Left kidney (tissue), 2 donors: ENCODE results near the gene TMEM119. TPM values are rescaled to one million over a fixed set of nuclear protein-coding genes. Genes with fewer than 3 reads are reported as not detected.
"Not testable (repeated sequence)": the region's sequence is repeated elsewhere in the genome, so short reads cannot be mapped to it uniquely, and the experiment has no call there.

Experiments
- DNase-seq: peaks from one replicate; pipeline ENCODE4 v3.0.0-alpha.2; 2013
- polyA plus RNA-seq: library from polyadenylated mRNA; unstranded; fragments of 120-200 nt; gene quantifications from one replicate; pipeline ENCODE4 v1.2.1, GENCODE V29; 2013; ENCODE audit not compliant: insufficient read length

Gene TMEM119
- polyA plus RNA-seq, 1 donor: 15.0 TPM

DNA sequence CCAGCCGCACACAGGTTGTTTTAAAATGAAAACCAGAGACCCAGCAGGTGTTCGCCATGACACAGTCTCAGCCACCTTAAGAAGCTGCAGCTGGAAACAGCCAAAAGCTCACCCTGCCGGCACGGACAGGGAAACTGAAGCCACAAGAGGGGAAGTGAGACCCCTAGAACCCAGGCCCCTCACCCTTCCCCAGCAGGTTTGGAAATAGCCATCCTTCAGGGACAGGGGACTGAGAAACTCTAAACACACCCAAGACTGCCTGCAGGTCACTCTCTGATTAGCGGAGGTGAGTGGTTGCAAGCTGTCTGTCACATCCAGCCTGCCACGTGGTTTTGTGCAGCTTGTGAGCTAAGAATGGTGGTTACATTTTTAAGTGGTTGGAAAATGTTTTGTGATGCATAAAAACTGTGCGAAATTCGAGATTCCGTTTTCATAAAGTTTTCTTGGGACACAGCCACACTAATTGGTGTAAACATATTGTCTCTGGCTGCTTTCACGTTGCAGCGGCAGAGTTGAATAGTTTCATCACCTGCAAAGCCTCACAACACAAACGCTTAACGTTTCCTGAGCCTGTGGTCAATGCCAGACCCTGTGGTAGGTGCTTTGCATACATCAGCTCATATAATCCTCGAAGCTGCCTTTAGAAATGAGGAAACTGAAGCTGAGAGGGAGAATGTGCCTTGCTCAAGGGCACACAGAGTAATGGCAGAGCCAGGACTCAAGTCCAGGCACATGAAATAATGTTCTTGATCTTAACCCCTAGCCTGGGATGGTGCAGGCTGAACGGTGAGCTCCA, 37.5 kb upstream of the TMEM119 start:
- no peak for DNase-seq

DNA sequence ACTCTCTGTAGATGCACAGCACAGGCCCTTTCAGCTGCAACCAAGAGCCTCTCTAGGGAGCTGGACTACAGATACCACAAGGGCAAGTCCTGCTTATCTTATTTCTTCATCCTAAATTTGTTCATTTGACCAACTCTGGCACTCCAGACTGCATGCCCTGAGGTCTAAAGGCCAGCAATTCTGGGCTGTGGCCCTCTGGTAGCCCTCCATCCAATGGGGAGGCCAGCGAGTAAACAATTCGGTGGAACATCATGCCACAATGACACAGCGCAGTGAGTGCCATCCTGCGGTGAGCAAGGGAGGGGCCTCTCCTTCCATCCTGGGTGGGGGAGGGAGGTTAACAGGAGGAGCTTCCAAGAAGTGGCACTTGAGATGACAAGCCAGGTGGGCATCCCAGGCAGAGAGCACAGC, 36.5 kb upstream of the TMEM119 start:
- DNase-seq: no peak

DNA sequence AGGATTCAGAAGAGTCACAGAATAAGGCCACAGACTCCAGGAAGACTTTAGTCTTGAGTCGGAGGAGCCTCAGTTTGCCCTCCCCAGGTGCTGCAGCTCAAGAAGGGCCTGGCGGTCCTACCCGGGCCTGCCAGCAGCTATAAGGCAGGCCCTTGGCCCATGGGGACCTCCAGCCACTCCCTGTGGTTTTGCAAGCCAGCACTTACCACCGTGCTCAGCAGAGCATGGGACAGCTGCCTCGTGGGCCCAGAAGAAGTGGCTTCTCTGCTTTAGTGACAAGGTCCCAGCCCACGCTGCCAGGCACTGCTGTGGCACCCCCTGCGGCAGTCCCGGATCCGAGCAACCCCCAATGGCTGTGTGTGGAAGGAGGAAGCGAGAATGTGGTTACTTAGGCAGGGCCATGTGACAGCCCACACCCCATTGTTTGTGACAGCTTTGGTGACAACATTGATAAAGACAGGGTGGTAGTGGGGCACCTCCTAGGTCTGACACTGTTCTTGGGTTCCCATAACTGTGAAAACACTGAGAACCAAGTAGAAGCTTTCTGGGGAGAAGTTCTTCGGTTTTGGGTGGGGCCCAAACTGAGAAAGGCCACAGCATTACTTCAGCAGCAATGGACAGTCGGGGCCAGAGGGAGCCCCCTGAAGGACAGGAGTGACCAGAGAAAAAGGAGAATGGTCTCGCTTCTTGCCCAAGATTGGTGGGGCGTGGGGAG, 35.8 kb upstream of the TMEM119 start, which contains the start of gene SELPLG:
TSS of gene SELPLG (minus strand) at position 361 of the 715 bp plus-strand sequence. CDS start 9,587 bp downstream, outside the sequence.
- DNase-seq: no peak

DNA sequence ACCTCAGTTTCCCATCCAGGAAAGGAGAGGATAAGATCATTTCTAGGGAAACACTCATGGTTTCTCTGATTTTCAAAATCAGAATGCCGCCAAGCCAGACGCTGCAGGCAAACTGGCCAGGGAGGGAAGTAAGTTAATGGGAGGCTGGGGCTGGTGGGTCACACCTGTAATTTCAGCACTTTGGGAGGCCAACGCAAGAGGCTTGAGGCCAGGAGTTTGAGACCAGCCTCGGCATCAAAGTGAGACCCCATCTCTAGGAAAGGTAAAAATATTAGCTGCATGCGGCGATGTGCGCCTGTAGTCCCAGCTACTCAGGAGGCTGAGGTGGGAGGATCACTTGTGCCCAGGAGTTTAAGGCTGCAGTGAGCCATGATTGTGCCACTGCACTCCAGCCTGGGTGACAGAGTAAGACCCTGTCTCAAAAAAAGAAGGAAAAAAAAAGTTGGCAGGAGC, 35.2 kb upstream of the TMEM119 start:
- no peak for DNase-seq

DNA sequence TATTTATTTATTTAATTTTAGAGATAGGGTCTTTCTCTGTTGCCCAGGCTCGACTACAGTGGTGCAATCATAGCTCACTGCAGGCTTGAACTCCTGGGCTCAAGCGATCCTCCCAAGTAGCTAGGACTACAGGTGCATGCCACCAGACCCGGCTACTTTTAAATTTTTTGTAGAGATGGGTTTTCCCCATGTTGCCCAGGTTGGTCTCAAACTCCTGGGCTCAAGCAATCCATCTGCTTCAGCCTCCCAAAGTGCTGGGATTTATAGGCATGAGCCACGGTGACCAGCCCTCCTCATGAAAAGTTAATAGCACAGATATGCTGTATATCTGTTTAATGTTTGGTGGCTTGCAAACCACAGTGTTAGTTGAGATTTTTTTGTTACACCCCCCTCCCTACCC, 33.4 kb upstream of the TMEM119 start:
- DNase-seq: not testable (repeated sequence)

DNA sequence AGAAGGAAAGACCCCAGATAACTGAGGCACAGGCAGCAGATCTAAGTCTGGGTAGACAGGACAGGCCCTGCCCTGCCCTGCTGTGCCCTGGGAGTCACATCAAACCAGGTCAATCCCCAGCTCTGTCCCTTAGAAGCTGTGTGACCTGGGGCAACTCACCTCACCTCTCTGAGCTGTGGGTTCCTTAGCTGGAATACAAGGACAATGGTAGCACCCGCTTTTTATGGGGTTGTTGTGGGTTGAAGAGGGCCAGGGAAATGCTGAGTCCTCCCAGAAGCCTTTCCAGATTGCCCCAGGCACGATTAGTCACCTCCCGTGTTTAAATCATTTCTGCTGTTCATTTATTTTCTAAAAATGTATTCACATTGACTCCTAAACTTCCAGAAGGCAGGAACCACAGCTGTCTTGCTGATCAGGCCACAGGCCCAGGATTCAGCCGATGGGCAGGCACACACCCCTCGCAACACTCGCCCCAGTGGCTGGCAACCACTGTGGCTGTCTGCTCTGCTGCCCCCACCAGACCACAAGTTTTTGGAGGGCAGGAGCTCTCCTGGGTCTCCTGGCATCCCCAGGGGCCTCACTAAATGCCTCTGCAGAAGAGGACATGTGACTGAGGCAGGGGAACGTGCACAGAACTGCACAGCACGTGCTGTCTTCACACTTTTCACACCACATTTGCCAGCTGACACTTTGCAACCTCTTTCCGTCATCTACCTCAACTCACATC, 32.8 kb upstream of the TMEM119 start:
- no peak for DNase-seq

DNA sequence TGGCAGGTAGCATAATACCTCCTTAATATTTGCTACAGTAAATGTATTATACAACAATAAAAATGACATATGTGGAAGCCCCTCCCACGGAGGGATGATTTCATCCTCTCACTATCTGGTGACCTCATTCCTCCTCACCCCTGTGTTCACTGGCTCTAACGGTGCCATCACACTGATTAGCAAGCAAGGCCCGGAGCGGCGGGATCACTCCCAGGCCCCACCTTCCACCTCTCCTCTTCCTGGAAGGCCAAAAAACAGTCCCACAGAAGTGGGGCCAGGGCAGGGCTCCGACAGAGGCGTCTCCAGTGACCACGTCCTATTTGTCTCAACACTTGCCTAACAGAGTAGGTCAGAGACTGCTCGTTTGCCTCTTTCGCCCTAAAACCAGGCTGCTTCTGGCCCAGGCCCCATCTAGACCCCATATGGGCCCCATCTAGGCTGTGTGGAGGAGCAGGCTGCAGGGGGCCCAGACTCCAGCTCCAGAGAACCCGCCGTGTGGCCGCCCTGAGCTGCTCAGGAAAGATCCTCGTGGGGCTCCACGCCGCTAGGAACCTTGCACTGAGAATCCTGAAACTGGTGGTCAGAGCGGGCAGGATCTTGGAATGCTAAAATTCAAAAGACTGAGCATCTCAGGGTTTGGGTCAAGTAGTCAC, 32.1 kb upstream of the TMEM119 start:
- DNase-seq: no peak

DNA sequence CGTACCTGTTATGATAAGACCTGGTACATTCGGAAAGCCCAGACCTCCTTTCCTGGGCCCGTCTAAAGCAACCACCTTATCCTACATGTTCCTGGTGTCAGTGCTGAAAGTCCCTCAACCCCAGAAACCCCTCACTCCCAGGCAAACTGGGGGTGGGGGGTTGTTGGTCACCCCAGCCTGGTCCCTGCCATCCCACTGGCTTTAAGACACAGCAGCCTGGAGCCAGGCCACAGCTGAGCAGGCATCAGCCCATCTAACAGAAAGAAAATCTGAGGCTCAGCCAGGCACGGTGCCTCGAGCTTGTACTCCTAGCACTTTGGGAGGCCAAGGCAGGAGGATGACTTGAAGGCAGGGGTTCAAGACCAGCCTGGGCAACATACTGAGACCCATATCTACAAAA, 31.3 kb upstream of the TMEM119 start:
- no peak for DNase-seq

DNA sequence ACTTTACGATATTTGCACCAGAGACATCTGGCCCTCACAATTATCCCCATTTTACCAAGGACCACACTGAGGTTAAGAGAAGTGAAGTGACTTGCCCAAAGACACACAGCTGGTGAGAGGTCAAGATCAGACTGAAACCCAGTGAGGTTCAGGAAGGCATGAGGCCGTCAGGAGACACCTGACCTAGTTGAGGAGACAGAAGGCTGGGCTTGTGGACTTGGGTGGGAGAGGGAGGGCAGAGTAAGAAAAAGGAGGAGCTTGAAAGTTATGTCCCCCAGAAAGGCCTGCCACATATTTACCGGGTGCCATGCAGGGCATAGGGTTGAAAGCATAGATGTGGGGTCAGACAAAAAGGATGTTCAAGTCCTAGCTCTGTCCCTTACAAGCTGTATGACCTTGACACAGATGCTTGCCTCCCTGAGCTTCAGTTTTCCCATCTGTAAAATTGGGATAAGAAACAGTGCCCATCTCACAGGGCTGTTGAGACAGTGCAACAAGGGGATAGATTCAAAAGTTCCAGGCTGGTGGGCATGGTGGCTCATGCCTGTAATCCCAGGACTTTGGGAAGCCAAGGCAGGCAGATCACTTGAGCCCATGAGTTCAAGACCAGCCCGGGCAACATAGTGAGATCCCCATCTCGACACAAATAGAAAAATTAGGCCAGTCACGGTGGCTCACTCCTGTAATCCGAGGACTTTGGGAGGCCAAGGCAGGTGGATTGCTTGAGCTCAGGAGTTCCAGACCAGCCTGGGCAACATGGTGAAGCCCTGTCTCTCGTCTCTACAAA, 29.4 kb upstream of the TMEM119 start:
- no peak for DNase-seq

DNA sequence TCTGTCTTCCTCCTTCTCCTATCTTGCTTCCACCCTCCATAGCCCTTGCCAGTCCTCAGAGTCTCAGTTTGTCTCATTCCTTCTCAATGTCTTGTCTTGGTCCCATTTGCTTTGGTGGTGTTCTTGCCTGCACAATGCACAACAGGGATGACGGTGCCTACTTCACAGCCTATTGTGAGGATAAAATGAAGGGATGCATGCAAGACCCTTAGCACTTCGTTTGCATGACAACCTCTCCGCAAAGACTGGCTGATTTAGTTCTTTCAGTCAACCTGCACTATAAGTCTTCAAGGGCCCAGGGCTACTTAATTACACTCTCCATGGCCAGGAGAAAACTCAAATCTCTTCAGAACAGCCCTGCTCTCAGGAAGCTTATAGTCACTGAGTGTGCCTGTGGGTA, 27.3 kb upstream of the TMEM119 start:
- DNase-seq: no peak

DNA sequence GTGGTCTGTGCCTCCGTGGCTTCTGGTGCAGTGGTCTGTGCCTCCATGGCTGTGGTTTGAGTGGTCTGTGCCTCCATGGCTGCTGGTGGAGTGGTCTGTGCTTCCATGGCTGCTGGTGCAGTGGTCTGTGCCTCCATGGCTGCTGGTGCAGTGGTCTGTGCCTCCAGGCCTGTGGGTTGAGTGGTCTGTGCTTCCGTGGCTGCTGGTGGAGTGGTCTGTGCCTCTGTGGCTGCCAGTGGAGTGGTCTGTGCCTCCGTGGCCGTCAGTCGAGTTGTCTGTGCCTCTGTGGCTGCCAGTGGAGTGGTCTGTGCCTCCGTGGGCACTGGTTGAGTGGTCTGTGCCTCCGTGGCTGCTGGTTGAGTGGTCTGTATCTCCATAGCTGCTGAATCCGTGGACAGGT, 25.7 kb upstream of the TMEM119 start:
- no peak for DNase-seq

DNA sequence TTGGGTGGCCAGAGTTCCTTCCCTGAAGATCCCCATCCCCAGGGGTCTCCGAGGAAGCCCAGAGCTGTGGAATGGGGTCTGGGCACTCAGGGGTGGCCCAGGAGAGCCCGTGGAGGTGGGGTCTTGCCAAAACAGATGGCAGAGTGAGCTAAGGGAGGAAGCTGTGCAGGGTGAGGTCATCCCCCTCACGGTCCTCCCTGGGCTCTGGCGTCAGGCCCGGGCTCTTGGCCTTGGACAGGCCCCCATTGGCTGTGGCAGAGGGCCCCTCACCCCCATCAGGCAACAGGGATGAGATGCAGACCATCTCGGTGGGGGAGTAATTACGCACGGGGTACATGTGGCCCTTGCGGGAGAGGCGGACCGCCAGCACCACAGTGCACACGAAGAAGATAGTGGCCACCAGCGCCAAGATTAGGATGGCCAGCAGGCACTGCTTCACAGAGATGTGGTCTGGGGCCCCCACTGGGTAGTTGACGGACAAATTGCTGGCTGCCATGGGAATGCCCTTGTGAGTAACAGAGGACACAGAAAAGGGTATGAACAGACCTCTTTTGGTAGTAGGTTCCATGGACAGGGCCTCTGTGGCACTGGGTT, 25.1 kb upstream of the TMEM119 start:
- no peak for DNase-seq

DNA sequence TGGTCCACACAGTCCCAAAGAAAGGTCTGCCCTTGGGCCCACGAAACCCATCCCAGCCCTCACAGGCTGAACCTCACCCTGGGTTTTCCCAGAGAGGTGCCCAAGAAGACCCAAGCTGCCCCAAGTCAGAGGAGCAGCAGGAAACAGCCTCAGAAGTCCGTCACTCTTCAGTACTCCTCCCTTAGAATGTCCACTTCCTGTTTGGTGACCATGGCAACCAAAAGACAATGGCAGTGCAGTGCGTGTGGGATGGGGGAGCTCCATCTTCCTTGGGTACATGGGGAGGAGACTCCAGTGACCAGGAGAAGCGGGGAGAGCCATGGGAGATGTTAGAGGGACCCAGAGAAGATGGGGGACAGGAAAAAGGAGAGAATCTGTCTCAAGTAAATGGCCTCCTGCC, 24.5 kb upstream of the TMEM119 start:
- no peak for DNase-seq

DNA sequence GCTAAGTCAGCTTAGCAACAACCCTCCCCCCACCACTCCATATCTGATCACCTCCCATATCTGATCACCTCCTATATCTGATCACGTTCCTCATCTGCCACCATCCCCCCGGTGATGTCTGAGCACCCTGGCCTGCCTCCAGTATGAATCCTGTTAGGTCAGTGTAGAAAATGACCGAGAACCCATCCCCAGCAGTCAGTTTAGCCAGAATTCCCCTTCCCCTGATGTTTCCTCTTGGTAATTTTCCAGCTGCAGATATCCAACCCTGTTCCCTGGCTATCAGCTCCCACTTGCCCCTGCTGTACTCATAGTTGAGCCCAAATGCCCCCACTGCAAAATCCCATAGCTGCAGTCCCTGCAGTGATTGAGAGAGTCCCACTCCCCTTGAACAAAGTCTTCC, 23.3 kb upstream of the TMEM119 start:
- no peak for DNase-seq

DNA sequence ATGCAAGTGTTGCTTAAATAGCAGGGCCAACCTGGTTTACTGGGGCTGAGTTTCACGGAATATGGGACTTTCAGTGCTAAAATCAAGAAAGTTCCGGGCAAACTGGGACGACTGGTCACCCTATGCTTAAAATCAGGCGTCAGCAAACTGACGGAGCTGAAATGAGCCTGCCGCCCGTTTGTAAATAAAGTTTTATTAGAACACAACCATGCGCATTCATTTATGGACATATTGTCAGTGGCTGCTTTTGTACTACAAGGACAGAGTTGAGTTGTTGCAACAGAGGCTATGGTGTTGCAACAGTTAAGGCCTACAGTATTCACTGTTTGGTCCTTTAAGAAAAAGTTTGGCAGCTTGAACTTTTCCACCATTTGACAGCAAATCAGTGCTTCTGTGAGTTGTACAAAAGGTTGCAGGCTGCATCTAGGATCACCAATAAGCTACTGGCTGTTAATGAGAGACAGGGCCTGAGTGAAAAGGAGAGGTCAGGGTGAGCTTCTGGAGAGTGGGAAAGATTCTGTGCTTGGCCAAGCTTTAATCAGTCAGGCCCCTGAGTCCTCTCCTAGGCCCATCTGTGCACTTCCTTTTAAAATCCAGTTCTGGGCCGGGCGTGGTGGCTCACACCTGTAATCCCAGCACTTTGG, 22.5 kb upstream of the TMEM119 start:
- DNase-seq: no peak

DNA sequence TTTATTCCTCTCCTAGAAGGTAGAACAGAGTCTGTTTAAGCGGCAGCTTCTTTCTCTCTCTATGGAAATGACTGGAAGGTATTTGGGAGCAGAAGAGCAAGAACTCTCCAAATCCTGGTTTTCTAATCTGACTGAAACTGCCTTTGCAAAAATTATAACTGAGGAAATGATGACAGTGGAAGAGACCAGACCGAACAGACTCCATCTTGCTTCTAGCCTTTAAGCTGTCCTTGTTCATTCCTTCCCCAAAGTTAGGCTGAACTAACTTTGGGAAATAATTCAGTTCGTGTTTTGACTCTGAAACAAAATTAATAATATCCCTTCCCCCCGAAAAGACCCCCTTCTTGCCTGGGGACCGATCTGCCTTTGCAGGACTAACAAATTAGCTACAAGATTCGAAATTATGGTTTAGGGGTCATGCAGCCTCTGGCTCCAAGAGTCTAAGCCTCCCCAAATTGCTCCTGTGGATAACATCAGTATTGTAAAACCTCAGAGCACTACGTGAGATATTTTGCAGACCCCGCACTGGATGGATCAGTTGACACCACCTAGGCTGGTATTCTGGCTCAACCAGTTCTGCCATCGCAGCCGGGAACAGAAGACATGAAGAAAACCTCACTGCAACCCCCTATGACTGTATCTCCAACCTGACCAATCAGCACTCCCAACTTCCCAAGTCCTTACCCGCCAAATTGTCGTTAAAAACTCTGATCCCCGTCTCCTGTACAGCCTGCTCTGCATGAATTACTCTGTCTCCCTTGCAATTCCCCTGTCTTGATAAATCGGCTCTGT, 21.7 kb upstream of the TMEM119 start:
- no peak for DNase-seq

DNA sequence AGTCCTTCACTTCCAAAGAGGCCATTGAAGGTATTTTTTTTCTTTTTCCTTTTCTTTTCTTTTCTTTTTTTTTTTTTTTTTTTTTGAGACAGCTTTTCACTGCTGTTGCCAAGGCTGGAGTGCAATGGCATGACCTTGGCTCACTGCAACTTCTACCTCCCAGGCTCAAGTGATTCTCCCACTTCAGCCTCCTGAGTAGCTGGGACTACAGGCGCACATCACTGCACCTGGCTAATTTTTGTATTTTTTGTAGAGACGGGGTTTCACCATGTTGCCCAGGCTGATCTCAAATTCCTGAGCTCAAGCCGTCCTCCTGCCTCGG, 21.0 kb upstream of the TMEM119 start:
- not testable (repeated sequence) for DNase-seq

DNA sequence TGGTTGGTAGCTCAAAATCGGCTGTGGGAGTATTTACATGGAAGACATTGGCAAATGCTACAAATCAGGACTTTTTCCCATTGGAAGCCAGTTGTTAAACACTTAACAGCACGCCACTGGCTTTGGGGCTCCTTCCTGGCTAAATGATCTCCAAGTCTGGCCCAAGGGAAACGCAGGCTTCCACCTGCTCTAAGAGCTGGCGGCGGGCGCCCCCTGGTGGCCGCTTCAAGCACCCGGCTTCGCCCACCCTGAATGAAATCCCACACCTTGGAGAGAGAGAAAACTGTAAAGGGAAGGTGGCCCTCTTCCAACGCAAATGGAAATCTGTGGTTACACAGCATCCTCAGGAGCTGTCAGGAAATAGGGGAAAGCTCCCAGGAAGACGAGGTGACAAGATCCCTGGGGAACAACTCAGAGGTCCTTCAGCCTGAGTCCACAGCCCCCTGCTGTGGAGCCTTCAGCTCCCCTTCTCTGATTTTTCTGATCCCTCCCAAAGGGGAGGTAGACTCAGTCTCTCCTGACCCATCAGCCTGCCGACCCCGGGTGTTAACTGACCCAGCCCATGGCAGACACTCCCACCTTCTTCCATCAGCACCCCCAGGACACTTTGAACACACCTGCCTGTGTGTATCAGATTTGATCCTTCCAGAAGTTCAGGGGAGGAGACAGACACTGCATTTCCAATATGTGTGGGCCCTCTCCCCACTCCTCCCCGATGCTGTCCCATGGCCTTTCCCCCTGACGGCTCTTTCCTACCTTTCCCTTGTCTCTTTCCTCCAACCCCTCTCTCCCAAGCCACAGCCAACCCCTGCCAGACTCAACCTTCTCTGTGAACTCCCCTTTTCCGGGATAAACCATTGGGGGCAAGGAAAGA, 20.4 kb upstream of the TMEM119 start:
- peak; percentile 79 for DNase-seq
